ENCODE measurements around the gene IL32.

Gene IL32

GRCh38 chr16:3044708-3045107 is 20.7 kb upstream of the IL32 start:
- peaks cover 89% of the 10 kb centered on the region for H3K27me3 ChIP-seq (replicated peaks; ENCODE audit: insufficient read depth, low read length)
- H3F3A ChIP-seq (ENCODE audit: insufficient read depth, low read length): no peaks in the 10 kb centered on the region
- H3K4me1 ChIP-seq (ENCODE audit: low read length): 0 out of 2 replicates have a peak, but pooled peaks cover 5% of the 10 kb centered on the region
- no peaks in the 10 kb centered on the region for H3K9me2 ChIP-seq (replicated peaks; ENCODE audit: insufficient read depth, low read length)
- no peaks in the 10 kb centered on the region for H3K79me2 ChIP-seq (ENCODE audit: low read length)
- no peaks in the 10 kb centered on the region for H3K36me3 ChIP-seq (replicated peaks; ENCODE audit: insufficient read depth, low read length)
- DNase-seq: no peak
- H2AFZ ChIP-seq (ENCODE audit: low read length): no peak overlapping the region
- H3K27ac ChIP-seq (ENCODE audit: low read length): no peak overlapping the region
- H3K9me3 ChIP-seq (replicated peaks; ENCODE audit: insufficient read depth, low read length): no peaks in the 10 kb centered on the region
- no peaks in the 10 kb centered on the region for H4K20me1 ChIP-seq (ENCODE audit: insufficient read depth, low read length)
- no peak overlapping the region for H3K4me3 ChIP-seq (ENCODE audit: low read length)
- no peak overlapping the region for H3K4me2 ChIP-seq (ENCODE audit: low read depth, low read length)
- no peak for TF ChIP-seq EZH2phosphoT487 (IDR thresholded peaks at IDR 0.05; ENCODE audit: low read length)
- TF ChIP-seq EZH2 (optimal IDR thresholded peaks at IDR 0.05; ENCODE audit: low read depth, low read length): no peak
- no peak for TF ChIP-seq CTCF (IDR thresholded peaks at IDR 0.05; ENCODE audit: low read length)
- no peak overlapping the region for H3K9ac ChIP-seq (ENCODE audit: low read length)

- Histone ChIP-seq H3K36me3 (replicated peaks; ENCODE audit: insufficient read depth, low read length) (no peaks in the 10 kb centered on the region), H3K27ac (ENCODE audit: low read length) (no peak within 1 kb of the TSS), H3K4me1 (ENCODE audit: low read length) (0 out of 2 replicates have a peak, but pooled peaks cover 5% of the 10 kb centered on the region), H3K27me3 (replicated peaks; ENCODE audit: insufficient read depth, low read length) (peaks cover 91% of the 10 kb centered on the region), H3K4me2 (ENCODE audit: low read depth, low read length) (peak within 1 kb of the TSS; percentile 88), H3K4me3 (ENCODE audit: low read length) (peak within 1 kb of the TSS; percentile 51), H4K20me1 (ENCODE audit: insufficient read depth, low read length) (no peaks in the 10 kb centered on the region), H2AFZ (ENCODE audit: low read length) (peak within 1 kb of the TSS; percentile 27; the same call in 1 of the 2 replicates), H3K79me2 (ENCODE audit: low read length) (no peaks in the 10 kb centered on the region), H3K9ac (ENCODE audit: low read length) (no peak within 1 kb of the TSS; the same call in 1 of the 2 replicates), H3F3A (ENCODE audit: insufficient read depth, low read length) (no peaks in the 10 kb centered on the region), H3K9me3 (replicated peaks; ENCODE audit: insufficient read depth, low read length) (no peaks in the 10 kb centered on the region), H3K9me2 (replicated peaks; ENCODE audit: insufficient read depth, low read length) (no peaks in the 10 kb centered on the region)
- no peak for DNase-seq
- TF ChIP-seq EZH2 (optimal IDR thresholded peaks at IDR 0.05; ENCODE audit: low read depth, low read length) (peak; percentile 97), CTCF (IDR thresholded peaks at IDR 0.05; ENCODE audit: low read length) (no peak), EZH2phosphoT487 (IDR thresholded peaks at IDR 0.05; ENCODE audit: low read length) (peak; percentile 74; the same call in 1 of the 2 replicates)
Measured at GRCh38 chr16:3045758-3046640, 19.4 kb upstream of the IL32 start, which contains the start of gene MMP25. Gene MMP25 (plus strand): TSS chr16:3046561. CDS start chr16:3046918, 357 bp downstream.

GRCh38 chr16:3046641-3047386 is 18.6 kb upstream of the IL32 start:
- Histone ChIP-seq H3K79me2 (ENCODE audit: low read length) (no peaks in the 10 kb centered on the region), H3K4me2 (ENCODE audit: low read depth, low read length) (no peak overlapping the region), H3K27me3 (replicated peaks; ENCODE audit: insufficient read depth, low read length) (peaks cover 92% of the 10 kb centered on the region), H3F3A (ENCODE audit: insufficient read depth, low read length) (no peaks in the 10 kb centered on the region), H3K9me2 (replicated peaks; ENCODE audit: insufficient read depth, low read length) (no peaks in the 10 kb centered on the region), H3K9me3 (replicated peaks; ENCODE audit: insufficient read depth, low read length) (no peaks in the 10 kb centered on the region), H3K4me1 (ENCODE audit: low read length) (0 out of 2 replicates have a peak, but pooled peaks cover 5% of the 10 kb centered on the region), H3K9ac (ENCODE audit: low read length) (no peak overlapping the region), H4K20me1 (ENCODE audit: insufficient read depth, low read length) (no peaks in the 10 kb centered on the region), H3K36me3 (replicated peaks; ENCODE audit: insufficient read depth, low read length) (no peaks in the 10 kb centered on the region), H3K27ac (ENCODE audit: low read length) (no peak overlapping the region), H2AFZ (ENCODE audit: low read length) (no peak overlapping the region), H3K4me3 (ENCODE audit: low read length) (no peak overlapping the region)
- peak; percentile 89 for TF ChIP-seq EZH2 (optimal IDR thresholded peaks at IDR 0.05; ENCODE audit: low read depth, low read length)
- peak; percentile 66; the same call in 1 of the 2 replicates for TF ChIP-seq EZH2phosphoT487 (IDR thresholded peaks at IDR 0.05; ENCODE audit: low read length)
- TF ChIP-seq CTCF (IDR thresholded peaks at IDR 0.05; ENCODE audit: low read length): no peak
- no peak for DNase-seq
